ENCODE measurements around the gene TGFA. TPM values are rescaled to one million over a fixed set of nuclear protein-coding genes. Genes with fewer than 3 reads are reported as not detected.

The TGFA gene
- total RNA-seq, 1 donor from 2014 or later, result 1.4 TPM

- H3K36me3 Mint-ChIP-seq (ENCODE audit: low read depth, unreplicated experiment), result no peaks in the 10 kb centered on the region
- no peak for FAIRE-seq
- H3K4me1 ChIP-seq (ENCODE audit: insufficient read depth, low read length), result no peaks in the 10 kb centered on the region
- H3K4me3 Mint-ChIP-seq (ENCODE audit: unreplicated experiment), result no peak overlapping the region
- H2AFZ ChIP-seq (ENCODE audit: low read depth, low read length), result no peak overlapping the region
- H3K9ac ChIP-seq (ENCODE audit: low read length), result no peak overlapping the region
- no peak overlapping the region for H3K27ac ChIP-seq (ENCODE audit: low read depth, low read length)
- H3K36me3 ChIP-seq (ENCODE audit: insufficient read depth, low read length), result no peaks in the 10 kb centered on the region
- H3K4me2 ChIP-seq (ENCODE audit: low read length), result no peak overlapping the region
- H3K4me1 Mint-ChIP-seq (ENCODE audit: low read depth, unreplicated experiment), result peaks cover 3% of the 10 kb centered on the region
- no peak for DNase-seq (ENCODE audit: low read depth)
- TF ChIP-seq EZH2 (IDR thresholded peaks at IDR 0.05; ENCODE audit: insufficient read depth, low read length), result no peak
- no peak for TF ChIP-seq CTCF (IDR thresholded peaks at IDR 0.05; ENCODE audit: insufficient read depth, low read depth, low read length)
- H3K9me3 Mint-ChIP-seq (ENCODE audit: unreplicated experiment), result no peaks in the 10 kb centered on the region
- no peaks in the 10 kb centered on the region for H3K27me3 ChIP-seq (ENCODE audit: insufficient read depth, low read length)
- no peaks in the 10 kb centered on the region for H3K79me2 ChIP-seq (ENCODE audit: insufficient read depth, low read length)
- H3K9me3 ChIP-seq (ENCODE audit: insufficient read depth, low read depth, low read length), result no peaks in the 10 kb centered on the region
- no peak overlapping the region for H3K27ac Mint-ChIP-seq (ENCODE audit: unreplicated experiment)
- no peaks in the 10 kb centered on the region for H4K20me1 ChIP-seq (ENCODE audit: insufficient read depth, low read length)
- H3K4me3 ChIP-seq (ENCODE audit: insufficient read depth, low read depth, low read length), result no peak overlapping the region
- peaks cover 33% of the 10 kb centered on the region for H3K27me3 Mint-ChIP-seq (ENCODE audit: low read depth, unreplicated experiment)
Observed at GRCh38 chr2:70443078-70443465, 110.6 kb downstream of the TGFA start.

- Histone ChIP-seq H3K4me1 (ENCODE audit: insufficient read depth, low read length) (no peaks in the 10 kb centered on the region), H2AFZ (ENCODE audit: low read depth, low read length) (no peak overlapping the region), H3K27me3 (ENCODE audit: insufficient read depth, low read length) (no peaks in the 10 kb centered on the region), H3K36me3 (ENCODE audit: insufficient read depth, low read length) (no peaks in the 10 kb centered on the region), H3K9ac (ENCODE audit: low read length) (no peak overlapping the region), H3K4me2 (ENCODE audit: low read length) (no peak overlapping the region), H3K79me2 (ENCODE audit: insufficient read depth, low read length) (no peaks in the 10 kb centered on the region), H3K27ac (ENCODE audit: low read depth, low read length) (no peak overlapping the region), H3K9me3 (ENCODE audit: insufficient read depth, low read depth, low read length) (no peaks in the 10 kb centered on the region), H4K20me1 (ENCODE audit: insufficient read depth, low read length) (no peaks in the 10 kb centered on the region), H3K4me3 (ENCODE audit: insufficient read depth, low read depth, low read length) (no peak overlapping the region)
- no peak overlapping the region for H3K27ac Mint-ChIP-seq (ENCODE audit: unreplicated experiment)
- H3K4me3 Mint-ChIP-seq (ENCODE audit: unreplicated experiment), result no peak overlapping the region
- H3K4me1 Mint-ChIP-seq (ENCODE audit: low read depth, unreplicated experiment), result peaks cover 3% of the 10 kb centered on the region
- H3K27me3 Mint-ChIP-seq (ENCODE audit: low read depth, unreplicated experiment), result peaks cover 29% of the 10 kb centered on the region
- FAIRE-seq (no peak), DNase-seq (ENCODE audit: low read depth) (no peak)
- TF ChIP-seq EZH2 (IDR thresholded peaks at IDR 0.05; ENCODE audit: insufficient read depth, low read length) (no peak), CTCF (IDR thresholded peaks at IDR 0.05; ENCODE audit: insufficient read depth, low read depth, low read length) (no peak)
- H3K9me3 Mint-ChIP-seq (ENCODE audit: unreplicated experiment), result no peaks in the 10 kb centered on the region
- no peaks in the 10 kb centered on the region for H3K36me3 Mint-ChIP-seq (ENCODE audit: low read depth, unreplicated experiment)
Observed at GRCh38 chr2:70442301-70443077, 111.1 kb downstream of the TGFA start.

- H3K27ac Mint-ChIP-seq (ENCODE audit: unreplicated experiment), result no peak overlapping the region
- no peaks in the 10 kb centered on the region for H3K9me3 Mint-ChIP-seq (ENCODE audit: unreplicated experiment)
Observed at GRCh38 chr2:70440621-70441020, 113.0 kb downstream of the TGFA start.

More at GRCh38 chr2:70440621-70441020, 113.0 kb downstream of the TGFA start:
- no peak for TF ChIP-seq CTCF (IDR thresholded peaks at IDR 0.05; ENCODE audit: insufficient read depth, low read depth, low read length)
- no peak for TF ChIP-seq EZH2 (IDR thresholded peaks at IDR 0.05; ENCODE audit: insufficient read depth, low read length)
- no peak overlapping the region for H3K27ac ChIP-seq (ENCODE audit: low read depth, low read length)
- Mint-ChIP-seq H3K4me3 (ENCODE audit: unreplicated experiment) (no peak overlapping the region), H3K4me1 (ENCODE audit: low read depth, unreplicated experiment) (peaks cover 3% of the 10 kb centered on the region), H3K36me3 (ENCODE audit: low read depth, unreplicated experiment) (no peaks in the 10 kb centered on the region), H3K27me3 (ENCODE audit: low read depth, unreplicated experiment) (peaks cover 40% of the 10 kb centered on the region)
- no peak overlapping the region for H3K9ac ChIP-seq (ENCODE audit: low read length)
- H3K4me1 ChIP-seq (ENCODE audit: insufficient read depth, low read length), result no peaks in the 10 kb centered on the region
- no peaks in the 10 kb centered on the region for H3K36me3 ChIP-seq (ENCODE audit: insufficient read depth, low read length)
- no peaks in the 10 kb centered on the region for H3K79me2 ChIP-seq (ENCODE audit: insufficient read depth, low read length)
- FAIRE-seq, result no peak
- no peak overlapping the region for H3K4me3 ChIP-seq (ENCODE audit: insufficient read depth, low read depth, low read length)
- peaks cover 5% of the 10 kb centered on the region for H3K27me3 ChIP-seq (ENCODE audit: insufficient read depth, low read length)
- DNase-seq (ENCODE audit: low read depth), result no peak
- H2AFZ ChIP-seq (ENCODE audit: low read depth, low read length), result no peak overlapping the region
- H4K20me1 ChIP-seq (ENCODE audit: insufficient read depth, low read length), result no peaks in the 10 kb centered on the region
- no peaks in the 10 kb centered on the region for H3K9me3 ChIP-seq (ENCODE audit: insufficient read depth, low read depth, low read length)
- H3K4me2 ChIP-seq (ENCODE audit: low read length), result no peak overlapping the region

Data from astrocyte (in vitro differentiated cells and primary cell).